ENCODE results near the gene SFSWAP. TPM values are rescaled to one million over a fixed set of nuclear protein-coding genes. Genes with fewer than 3 reads are reported as not detected.
"Not testable (repeated sequence)": the region's sequence is repeated elsewhere in the genome, so short reads cannot be mapped to it uniquely, and the experiment has no call there.

SFSWAP gene
- total RNA-seq, 1 donor from 2014 or later = 17.1 TPM

- DNase-seq (ENCODE audit: low spot score) = not testable (repeated sequence)
Measured at GRCh38 chr12:131679186-131679585, 31.7 kb upstream of the SFSWAP start.

DNA sequence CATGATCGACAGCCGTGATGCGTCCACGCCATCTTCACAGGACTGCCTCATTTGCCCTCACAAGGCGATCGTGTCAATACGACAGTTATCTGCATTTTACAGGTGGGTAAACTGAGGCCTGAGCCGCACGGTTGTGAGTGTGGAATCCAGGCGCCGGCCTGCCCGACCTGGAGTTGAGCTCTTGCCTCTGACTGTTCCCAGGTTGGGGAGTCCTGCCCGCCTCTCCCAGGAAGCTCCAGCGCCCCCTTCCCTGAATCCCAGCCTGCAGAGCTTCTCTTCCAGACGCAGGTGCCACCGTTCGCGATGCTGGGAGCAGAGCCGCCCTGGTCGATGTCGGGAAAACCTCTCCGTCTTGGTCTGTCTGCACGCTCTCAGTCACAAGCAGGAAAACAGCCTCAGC is 31.1 kb upstream of the SFSWAP start:
- DNase-seq (ENCODE audit: low spot score) = not testable (repeated sequence)

DNA sequence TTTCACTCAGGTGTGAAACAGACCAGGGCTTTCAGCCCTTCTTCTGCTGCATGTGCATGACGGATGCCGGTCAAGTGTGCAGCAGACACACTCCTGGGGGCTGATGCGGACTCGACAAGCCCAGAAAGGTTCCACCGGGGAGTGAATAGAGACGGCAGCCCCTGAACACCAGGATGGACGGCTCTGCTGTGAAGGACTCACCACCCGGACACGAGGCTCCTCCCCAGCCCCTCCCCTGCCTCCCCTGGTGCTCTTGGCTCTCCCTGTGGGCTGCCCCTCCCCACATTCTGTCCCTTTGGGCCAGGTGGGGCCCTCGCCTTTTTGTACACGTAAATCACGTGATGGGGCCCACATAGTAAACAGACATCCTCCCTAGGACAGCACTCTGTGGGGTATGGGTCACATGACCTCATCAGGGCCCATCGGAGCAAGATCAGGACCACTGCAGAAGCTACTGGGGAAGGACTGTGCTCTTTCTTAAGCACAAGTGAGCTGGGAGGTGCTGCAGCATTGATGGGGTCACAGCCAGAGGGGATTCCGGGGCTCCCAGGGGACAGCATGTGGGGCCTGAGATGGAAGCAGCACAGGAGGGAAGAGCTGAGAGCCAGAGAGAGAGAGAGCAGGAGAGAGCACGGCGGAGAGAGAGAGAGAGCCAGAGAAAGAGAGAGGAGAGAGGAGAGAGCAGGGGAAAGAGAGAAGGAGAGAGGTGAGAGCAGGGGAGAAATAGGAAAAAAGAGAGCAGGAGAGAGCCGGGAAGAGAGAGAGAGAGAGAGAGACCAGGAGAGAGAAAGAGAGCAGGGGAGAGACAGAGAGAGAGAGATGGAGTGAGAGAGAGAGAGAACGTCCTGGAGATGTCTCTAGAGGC is 30.3 kb upstream of the SFSWAP start:
- DNase-seq (ENCODE audit: low spot score) = not testable (repeated sequence)

DNA sequence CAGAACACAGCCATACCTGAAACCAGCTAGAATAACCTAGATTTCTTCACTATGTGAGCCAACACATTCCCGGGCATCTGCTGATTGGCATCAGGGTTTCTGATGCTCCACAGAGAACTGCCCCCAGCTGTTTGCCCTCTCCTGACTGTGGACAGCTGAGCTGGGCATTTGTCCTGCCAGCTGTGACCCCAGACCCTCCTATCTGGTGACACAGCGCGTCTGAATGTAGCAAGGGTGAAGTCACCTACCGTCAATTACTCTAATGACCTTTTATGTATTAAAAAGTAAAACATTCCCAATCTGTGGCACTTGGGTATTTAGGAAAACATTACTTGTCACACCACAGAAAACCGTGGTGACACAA is 29.7 kb upstream of the SFSWAP start:
- DNase-seq (ENCODE audit: low spot score) = no peak

GRCh38 chr12:131681746-131682509 is 29.0 kb upstream of the SFSWAP start:
- DNase-seq (ENCODE audit: low spot score) = not testable (repeated sequence)

DNA sequence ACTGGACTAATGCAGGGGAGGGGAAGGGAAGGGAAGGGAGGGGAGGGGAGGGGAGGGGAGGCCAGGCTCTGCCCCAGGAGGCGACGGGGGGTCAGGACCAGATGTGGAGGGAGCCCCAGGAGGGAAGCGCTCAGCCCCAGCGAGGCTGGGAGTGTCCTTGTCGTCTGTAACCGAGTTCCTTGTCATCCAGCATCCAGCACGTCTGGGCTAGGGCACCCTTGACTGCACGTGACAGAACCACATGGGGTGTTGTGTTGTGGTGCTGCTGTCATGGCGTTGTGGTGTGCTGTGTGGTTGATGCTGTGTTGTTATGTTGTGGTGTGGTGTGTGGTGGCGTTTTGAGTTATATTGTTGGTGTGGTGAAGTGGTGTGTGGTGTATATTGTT is 28.4 kb upstream of the SFSWAP start:
- no peak for DNase-seq (ENCODE audit: low spot score)

DNA sequence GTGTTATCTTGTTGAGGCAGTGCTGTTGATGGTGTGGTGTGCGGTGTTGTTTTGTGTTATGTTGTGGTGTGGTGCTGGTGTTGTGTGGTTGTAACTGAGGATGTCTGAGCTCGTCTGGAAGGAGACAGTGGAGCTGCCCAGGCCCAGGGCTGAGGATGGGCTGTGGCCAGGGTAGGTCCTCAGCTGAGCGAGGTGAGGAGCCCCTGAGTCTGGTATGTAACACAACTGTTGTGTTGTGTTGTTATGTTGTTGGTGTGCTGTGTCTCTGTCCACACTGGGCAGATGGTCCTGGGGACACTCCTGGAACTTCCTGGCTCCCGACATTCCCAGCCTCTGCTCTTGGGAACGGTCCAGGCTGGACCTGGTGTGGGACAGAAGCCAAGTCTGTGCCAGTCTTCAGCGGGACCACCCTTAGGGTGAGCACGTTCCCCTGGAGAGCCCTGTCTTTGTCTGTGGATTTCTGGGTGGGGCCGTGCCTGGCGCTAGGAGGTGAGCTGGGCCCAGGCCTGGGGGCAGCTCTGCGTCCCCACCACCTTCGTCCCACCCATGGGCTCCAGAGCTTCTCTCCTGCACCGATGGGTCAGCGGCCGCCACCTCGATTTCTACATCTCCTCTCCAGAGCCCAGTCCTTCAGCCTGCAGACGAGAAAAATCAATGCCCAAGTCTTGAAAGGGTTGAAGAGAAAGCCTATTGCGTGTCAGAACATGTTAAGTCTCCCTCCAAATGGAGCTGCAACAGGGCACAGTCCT is 27.4 kb upstream of the SFSWAP start:
- DNase-seq (ENCODE audit: low spot score) = no peak

DNA sequence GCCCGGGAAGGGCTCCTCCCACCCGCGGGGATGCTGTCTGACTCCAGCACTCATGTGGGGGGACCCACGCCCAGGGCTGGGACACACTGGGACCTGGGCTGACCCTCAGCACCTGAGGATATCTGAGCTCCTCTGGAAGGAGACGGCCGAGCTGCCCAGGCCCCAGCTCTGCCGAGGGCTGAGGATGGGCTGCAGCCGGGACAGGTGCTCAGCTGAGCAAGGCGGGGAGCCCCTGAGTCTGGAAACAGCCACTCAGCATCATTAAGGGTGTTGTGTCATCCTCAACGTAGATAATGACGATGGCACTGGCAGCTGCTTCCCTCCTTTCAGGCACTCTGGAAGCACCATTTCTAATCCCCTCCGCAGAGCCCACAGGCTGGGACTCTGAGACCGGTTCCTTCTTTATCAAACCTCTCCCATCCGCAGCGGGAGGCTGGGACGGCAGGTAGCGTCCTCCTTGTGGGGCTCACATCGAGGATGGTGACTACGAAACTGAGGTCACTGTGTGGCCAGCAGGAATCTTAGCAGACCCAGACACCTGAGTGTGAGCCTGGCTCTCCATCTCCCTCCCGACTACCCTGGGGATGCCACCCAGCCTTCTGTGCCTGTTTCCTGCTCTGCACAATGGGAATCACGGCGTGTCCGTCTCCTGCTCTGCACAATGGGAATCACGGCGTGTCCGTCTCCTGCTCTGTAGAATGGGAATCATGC is 26.7 kb upstream of the SFSWAP start:
- no peak for DNase-seq (ENCODE audit: low spot score)

GRCh38 chr12:131687346-131688125 is 23.4 kb upstream of the SFSWAP start:
- no peak for DNase-seq (ENCODE audit: low spot score)

DNA sequence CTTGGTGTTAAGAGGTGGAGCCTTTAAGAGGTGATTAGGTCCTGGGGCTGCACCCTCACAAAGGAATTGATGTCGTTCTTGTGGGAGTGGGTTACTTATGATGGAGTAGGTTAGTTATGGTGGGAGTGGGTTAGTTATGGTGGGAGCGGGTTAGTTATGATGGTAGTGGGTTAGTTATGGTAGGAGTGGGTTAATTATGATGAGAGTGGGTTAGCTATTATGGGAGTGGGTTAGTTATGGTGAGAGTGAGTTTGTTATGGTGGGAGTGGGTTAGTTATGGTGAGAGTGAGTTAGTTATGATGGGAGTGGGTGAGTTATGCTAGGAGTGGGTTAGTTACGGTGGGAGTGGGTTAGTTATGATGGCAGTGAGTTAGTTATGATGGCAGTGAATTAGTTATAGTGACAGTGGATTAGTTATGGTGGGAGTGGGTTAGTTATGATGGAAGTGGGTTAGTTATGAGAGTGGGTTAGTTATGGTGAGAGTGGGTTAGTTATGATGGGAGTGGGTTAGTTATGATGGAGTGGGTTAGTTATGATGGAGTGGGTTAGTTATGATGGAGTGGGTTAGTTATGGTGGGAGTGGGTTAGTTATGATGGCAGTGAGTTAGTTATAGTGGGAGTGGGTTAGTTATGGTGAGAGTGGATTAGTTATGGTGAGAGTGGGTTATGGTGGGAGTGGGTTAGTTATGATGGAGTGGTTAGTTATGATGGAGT is 22.6 kb upstream of the SFSWAP start:
- no peak for DNase-seq (ENCODE audit: low spot score)

GRCh38 chr12:131688845-131689154 is 22.1 kb upstream of the SFSWAP start:
- DNase-seq (ENCODE audit: low spot score) = no peak

DNA sequence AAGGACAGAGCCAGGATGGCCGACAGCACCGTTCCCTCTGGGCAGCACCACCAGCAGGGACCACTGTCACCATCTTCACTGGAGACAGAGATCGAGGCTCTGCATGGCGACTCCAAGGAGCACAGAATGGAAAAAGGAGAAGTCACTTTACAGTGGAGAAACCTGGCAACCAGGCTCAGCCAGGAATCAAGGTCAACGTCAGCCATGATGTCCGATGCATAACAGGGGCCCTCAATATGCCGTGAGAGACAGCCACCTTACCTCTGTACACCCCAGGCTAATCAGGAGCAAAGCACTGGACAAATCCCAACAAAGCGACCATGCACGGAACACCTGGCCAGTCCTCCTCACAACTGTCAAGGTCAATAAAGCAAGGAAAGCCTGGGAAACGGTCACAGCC is 20.6 kb upstream of the SFSWAP start:
- no peak for DNase-seq (ENCODE audit: low spot score)

GRCh38 chr12:131692431-131692830 is 18.5 kb upstream of the SFSWAP start:
- no peak for DNase-seq (ENCODE audit: low spot score)

- DNase-seq (ENCODE audit: low spot score) = no peak
Measured at GRCh38 chr12:131693149-131693548, 17.7 kb upstream of the SFSWAP start.

DNA sequence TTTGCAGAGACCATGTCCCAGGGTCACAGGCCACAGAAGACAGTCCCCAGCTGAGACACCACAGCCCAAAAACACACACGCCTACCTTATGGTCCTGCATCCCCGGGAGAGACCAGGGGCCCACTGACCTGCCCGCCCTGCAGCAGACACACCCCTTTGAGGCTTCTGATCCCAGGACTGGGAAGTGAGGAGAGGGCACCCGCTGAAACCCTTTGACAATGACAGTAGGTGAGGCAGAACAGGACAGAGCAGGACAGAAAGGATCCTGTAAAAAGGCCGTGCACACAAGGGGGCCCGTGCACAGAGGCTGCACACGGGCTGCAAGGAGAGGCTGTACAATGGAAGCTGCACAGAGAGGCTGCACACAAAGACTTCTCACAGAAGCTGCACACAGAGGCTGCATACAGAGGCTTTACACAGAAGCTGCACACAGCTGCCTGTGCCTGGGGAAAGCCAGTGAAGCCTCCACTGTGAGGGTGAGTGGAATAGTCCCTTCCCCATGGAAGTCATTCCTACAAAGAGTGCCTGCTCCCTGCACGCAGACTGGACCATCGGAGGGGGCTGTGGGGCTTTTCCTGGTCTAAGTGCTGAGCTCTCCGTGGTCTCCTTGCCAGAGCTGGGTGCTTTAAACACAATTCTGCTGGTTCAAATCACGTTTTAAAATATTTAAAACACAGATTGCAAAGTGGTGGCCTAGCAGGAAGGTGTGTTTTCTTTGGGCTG is 16.6 kb upstream of the SFSWAP start:
- no peak for DNase-seq (ENCODE audit: low spot score)

DNA sequence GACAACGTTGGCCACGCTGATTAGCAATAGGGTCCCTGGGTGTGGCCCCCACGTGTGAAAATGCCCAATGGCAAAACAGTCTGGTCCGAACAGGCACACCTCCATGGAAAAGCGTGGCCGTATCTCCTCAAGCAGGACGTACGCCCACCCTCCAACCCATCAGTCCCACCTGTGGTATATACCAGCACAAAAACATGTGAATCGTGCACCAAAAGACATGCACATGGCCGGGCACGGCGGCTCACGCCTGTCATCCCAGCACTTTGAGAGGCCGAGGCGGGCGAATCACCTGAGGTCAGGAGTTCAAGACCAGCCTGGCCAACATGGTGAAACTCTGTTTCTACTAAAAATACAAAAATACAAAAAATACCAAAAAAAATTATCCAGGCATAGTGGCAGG is 14.9 kb upstream of the SFSWAP start:
- no peak for DNase-seq (ENCODE audit: low spot score)

DNA sequence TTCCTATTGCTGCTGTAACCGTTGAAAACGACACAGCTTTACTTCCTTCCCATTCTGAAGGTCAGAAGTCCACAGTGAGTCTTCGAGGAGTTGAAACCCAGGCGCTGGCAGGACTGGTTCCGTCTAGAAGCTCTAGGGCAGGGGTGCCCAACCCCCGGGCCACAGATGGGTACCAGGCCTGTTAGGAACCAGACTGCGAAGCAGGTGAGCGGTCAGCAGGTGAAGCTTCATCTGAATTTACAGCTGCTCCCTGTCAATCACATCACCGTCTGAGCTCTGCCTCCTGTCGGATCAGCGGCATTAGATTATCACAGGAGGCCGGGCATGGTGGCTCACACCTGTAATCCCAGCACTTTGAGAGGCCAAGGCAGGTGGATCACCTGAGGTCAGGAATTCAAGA is 12.6 kb upstream of the SFSWAP start:
- DNase-seq (ENCODE audit: low spot score) = no peak

DNA sequence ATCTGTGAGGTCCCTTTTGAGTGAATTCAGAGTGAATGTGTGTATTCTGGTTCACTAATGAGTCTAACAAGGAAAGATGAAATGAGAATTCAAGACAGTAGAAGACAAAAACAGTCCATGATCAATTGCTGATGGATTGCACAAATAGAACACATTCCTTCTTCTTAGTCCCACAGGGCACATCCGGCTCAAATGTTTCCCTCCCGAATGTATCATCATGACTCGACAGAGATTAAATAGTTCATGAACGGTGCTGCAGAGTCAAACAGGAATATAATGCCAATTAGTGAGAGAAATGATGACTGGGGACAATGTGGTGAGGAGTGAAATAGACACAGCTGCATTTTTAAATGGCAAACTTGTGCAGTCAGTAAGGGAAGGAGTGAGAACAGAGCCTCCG is 11.5 kb upstream of the SFSWAP start:
- DNase-seq (ENCODE audit: low spot score) = no peak

DNA sequence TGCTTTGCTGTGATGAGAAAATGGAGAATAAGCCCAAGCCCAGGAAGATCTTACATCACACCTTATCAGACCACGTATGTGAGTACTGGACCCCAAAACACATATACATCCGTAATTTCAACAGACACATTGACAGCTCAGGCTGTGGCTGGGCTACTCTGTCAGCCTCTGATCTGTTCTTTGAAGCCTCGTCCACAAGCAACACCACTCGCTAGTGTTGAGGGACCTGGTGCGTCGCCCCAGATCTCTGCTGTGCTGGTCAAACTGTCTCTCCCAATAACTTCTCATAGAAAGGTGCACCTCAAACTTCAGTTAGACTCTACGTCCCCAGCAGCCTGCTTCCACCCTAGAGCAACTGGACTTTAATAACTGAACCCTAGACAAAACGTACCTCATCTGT is 10.6 kb upstream of the SFSWAP start:
- DNase-seq (ENCODE audit: low spot score) = no peak
